GM19023 (cell line): ENCODE data around the gene ZNF765.
"Not testable (repeated sequence)": the region's sequence is repeated elsewhere in the genome, so short reads cannot be mapped to it uniquely, and the experiment has no call there.

Experiments used
- ATAC-seq: cut with Tn5 transposase; IDR thresholded peaks from one replicate; pipeline ENCODE4 v1.9.1; 2021; ENCODE audit warnings: mild to moderate bottlenecking, moderate library complexity; ENCODE audit not compliant: unreplicated experiment

ZNF765 gene

GRCh38 chr19:53420520-53421315 is 25.8 kb downstream of the ZNF765 start:
- ATAC-seq, result not testable (repeated sequence)

- ATAC-seq, result no peak
These were observed 27.6 kb downstream of the ZNF765 start for GRCh38 chr19:53422551-53422950.

- not testable (repeated sequence) for ATAC-seq
These were observed 28.1 kb downstream of the ZNF765 start for GRCh38 chr19:53423074-53423473.

DNA sequence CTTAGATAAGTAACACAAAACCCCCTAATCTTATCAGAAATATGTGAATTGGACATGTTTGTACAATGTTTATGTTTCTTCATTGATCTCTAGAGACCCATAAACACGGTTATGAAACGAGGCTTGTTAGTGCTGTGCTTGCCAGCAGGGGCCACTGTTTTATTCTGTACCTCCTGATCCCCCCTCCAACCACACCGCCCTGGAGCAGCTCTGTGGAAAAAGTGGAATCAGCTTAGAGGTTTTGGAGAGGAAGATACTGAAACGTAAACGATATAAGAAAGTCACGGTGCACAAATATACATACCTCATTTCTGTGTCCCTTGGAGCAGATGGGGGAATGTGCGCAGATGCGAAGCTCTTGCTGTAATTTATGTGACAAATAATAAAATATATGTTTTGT is 28.7 kb downstream of the ZNF765 start:
- ATAC-seq, result not testable (repeated sequence)

GRCh38 chr19:53424968-53425597 is 30.1 kb downstream of the ZNF765 start:
- ATAC-seq, result no peak

DNA sequence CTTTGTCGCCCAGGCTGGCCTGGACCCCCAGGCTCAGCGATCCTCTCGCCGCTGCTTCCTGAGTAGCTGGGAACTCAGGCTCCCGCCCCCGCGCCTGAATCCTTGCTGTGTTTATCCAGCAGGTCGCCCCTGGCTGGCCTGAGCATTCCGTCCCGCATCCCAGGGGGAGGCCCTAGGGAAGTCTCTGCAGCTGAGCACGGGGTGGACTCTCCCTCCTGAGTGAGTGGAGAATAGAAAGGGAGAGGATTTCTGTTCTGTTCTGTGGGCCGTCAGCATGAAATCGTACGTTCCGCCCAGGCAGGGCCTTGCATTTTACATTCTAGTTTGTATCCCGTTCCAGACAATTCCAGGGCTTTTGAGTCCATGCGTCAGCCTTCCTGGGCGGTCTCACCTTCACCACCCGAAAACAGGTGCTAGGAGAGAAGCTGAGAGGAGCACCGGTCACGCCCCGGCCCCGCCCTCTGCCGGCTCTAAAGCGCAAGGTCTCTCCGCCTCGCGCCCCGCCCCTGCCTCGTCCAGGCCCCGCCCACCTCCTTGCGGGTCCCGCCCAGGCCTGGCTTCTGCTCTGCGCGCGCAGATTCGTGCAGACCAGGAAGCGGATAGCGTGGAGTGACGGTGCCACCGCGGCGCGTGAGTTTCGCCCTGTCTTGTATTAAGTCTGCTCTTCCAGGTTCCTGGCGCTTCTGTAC is 36.6 kb downstream of the ZNF765 start, which contains the start of gene ZNF761:
TSS of gene ZNF761 (plus strand) at position 586 of the 689 bp plus-strand sequence. CDS start 15,285 bp downstream, outside the sequence.
- ATAC-seq, result peak; percentile 97

DNA sequence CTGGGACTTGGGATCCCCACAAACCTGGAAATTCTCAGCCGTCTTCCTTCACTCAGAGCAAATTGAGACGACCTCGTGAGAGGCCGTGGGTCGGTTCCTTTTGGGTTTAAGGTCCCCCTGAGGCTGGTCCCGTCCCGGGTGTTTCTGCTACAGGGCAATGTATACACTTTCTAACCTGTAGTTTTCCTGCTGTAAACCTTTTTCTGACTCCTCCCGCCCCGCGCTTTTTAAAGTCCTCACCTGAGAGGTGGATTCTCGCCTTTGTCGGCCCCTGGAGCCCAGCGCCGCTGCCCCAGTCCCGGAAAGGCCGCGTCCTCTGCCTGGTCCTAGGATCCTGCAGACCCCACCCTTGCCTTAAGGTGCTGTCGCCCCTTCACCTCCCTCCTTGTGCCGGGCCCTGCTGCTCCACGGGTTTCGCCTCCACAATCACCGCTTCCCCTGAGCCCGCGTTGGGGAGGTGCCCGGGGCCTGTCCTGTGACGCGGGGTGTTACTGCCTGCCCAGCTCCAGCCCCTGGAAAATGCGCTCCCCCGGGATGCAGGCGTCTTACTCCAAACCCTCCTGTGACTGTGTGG is 37.2 kb downstream of the ZNF765 start:
- ATAC-seq, result peak; percentile 29

GRCh38 chr19:53443809-53444208 is 48.9 kb downstream of the ZNF765 start:
- not testable (repeated sequence) for ATAC-seq

DNA sequence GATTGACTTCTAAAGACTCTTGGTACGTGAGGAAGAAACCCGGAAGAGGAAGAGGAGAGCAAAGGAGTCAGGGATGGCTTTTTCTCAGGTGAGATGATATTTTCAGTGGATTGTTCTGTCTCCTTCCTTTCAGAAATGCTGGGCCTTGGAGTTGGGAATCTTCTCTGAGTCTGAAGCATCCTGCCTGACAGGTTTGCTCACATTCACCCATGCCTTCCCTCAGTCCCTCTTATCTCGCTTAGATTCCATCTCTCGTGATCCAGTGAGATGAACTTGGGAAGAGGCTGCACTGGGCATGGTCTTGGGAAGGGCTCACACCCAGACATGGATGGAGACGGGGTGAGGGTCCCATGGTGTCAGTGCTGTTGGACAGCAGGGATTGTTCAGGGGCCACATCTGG is 52.2 kb downstream of the ZNF765 start:
- not testable (repeated sequence) for ATAC-seq

GRCh38 chr19:53455828-53456227 is 60.9 kb downstream of the ZNF765 start:
- ATAC-seq, result no peak

DNA sequence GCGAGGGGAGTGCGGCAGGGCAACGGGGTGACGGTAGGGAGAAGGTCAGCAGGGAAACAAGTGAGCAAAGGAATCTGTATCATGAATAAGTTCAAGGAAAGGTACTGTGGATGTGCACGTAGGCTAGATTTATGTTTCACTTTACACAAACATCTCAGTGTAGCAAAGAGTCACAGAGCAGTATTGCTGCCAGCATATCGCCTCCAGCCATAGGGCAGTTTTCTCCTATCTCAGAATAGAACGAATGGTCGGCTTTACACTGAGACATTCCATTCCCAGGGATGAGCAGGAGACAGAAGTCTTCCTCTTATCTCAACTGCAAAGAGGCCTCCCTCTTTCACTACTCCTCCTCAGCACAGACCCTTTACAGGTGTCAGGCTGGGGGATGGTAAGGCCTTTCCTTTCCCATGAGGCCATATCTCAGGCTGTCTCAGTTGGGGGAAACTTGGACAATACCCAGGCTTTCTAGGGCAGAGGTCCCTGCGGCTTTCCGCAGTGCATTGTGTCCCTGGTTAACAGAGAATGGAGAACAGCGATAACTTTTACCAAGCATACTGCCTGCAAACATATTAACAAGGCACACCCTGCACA is 65.3 kb downstream of the ZNF765 start:
- not testable (repeated sequence) for ATAC-seq

DNA sequence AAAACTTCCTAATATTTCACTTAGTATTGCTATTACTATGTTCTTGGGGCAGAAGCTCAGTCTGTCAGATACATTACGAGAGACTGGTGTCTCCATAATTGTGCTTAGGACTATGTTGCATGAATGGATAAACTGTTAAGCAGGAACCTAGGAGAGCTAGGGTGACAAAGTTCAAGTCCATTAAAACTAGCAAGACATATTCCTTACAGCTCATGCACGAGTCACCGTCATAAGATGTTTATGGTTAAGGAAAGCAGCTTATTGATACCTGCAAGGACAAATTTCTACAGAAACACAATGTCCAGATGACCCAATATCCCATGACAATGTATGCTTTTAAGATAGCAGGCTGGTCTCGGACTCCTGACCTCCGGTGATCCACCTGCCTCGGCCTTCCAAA is 66.9 kb downstream of the ZNF765 start:
- ATAC-seq, result no peak

GRCh38 chr19:53462861-53463260 is 67.9 kb downstream of the ZNF765 start:
- ATAC-seq, result no peak

- ATAC-seq, result no peak
These were observed 68.3 kb downstream of the ZNF765 start for GRCh38 chr19:53463263-53463662.

GRCh38 chr19:53466726-53467484 is 72.0 kb downstream of the ZNF765 start:
- peak; percentile 18 for ATAC-seq

DNA sequence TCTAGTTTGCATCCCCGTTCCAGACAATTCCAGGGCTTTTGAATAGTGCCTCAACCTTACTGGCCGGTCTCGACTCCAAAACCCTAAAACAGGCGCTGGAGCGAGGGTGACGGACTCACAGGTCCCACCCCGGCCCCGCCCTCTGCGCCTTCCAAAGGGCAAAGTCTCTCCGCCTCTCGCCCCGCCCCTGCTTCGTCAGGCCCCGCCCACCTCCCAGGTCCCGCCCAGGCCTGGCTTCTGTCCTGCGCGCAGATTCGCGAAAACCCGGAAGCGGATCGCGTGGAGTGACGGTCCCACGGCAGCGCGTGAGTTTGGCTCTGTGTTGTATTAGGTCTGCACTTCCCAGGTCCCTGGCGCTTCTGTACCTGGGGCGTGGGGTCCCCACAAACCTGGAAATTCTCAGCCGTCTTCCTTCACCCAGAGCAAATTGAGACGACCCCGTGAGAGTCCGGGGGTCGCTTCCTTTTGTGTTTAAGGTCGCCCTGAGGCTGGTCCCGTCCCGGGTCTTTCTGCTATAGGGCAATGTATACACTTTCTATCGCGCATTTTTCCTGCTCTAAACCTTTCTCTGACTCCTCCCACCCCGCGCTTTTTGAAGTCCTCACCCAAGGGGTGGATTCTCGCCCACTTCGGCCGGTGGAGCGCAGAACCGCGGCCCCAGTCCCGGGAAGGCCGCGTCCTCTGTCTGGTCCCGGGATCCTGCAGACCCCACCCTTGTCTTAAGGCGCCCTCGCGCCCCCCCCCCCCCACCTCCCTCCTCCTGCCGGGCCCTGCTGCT is 72.7 kb downstream of the ZNF765 start, which contains the start of gene ZNF813:
TSS of gene ZNF813 (plus strand) at position 249 of the 778 bp plus-strand sequence. CDS start 16,090 bp downstream, outside the sequence.
- peak; percentile 90 for ATAC-seq

- not testable (repeated sequence) for ATAC-seq
These were observed 73.7 kb downstream of the ZNF765 start for GRCh38 chr19:53468628-53469027.

- no peak for ATAC-seq
These were observed 77.0 kb downstream of the ZNF765 start for GRCh38 chr19:53471916-53472315.

GRCh38 chr19:53474832-53475231 is 79.9 kb downstream of the ZNF765 start:
- ATAC-seq, result not testable (repeated sequence)
